ENCODE data around the gene NCKAP5.

Gene NCKAP5

DNA sequence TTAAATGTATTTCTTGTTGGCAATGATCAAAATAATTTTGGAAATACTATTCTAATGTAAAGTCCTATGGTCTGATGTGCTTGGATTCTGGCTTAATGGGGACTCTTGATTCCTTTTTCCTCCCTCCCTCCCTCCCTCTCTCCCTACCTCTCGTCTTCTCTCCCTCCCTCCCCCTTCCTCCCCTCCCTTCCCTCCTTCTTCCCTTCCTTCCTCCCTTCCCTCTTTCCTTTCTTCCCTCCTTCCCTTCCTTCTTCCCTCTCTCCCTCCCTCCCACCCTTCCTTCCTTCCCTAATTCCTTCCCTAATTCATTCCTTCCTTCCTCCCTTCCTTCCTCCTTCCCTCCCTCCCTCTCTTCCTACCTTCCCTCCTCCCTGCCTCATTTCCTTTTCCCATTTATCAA is 19.9 kb upstream of the NCKAP5 start:
- no peaks in the 10 kb centered on the region for H3K36me3 ChIP-seq (ENCODE audit: insufficient read depth, low read length)
- no peaks in the 10 kb centered on the region for H4K20me1 ChIP-seq (ENCODE audit: insufficient read depth, low read length)
- no peak overlapping the region for H3K4me3 ChIP-seq (ENCODE audit: low read depth in 1 of 2, low read length in 2 of 2)
- ATAC-seq (ENCODE audit: insufficient read depth, low read depth), result no peak
- TF ChIP-seq, protein P1, sequence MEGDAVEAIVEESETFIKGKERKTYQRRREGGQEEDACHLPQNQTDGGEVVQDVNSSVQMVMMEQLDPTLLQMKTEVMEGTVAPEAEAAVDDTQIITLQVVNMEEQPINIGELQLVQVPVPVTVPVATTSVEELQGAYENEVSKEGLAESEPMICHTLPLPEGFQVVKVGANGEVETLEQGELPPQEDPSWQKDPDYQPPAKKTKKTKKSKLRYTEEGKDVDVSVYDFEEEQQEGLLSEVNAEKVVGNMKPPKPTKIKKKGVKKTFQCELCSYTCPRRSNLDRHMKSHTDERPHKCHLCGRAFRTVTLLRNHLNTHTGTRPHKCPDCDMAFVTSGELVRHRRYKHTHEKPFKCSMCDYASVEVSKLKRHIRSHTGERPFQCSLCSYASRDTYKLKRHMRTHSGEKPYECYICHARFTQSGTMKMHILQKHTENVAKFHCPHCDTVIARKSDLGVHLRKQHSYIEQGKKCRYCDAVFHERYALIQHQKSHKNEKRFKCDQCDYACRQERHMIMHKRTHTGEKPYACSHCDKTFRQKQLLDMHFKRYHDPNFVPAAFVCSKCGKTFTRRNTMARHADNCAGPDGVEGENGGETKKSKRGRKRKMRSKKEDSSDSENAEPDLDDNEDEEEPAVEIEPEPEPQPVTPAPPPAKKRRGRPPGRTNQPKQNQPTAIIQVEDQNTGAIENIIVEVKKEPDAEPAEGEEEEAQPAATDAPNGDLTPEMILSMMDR (IDR thresholded peaks at IDR 0.05; ENCODE audit: borderline replicate concordance, extremely low read depth, low read length, poor library complexity, severe bottlenecking), result no peak
- no peak for TF ChIP-seq EZH2 (IDR thresholded peaks at IDR 0.05; ENCODE audit: borderline replicate concordance, low read depth, low read length, severe bottlenecking)
- H3K9ac ChIP-seq (ENCODE audit: low read depth, low read length), result no peak overlapping the region
- no peak overlapping the region for H2AFZ ChIP-seq (ENCODE audit: low read depth, low read length)
- no peaks in the 10 kb centered on the region for H3K9me3 ChIP-seq (ENCODE audit: insufficient read depth, low read length, severe bottlenecking)
- H3K27me3 ChIP-seq (ENCODE audit: insufficient read depth, low read length, poor library complexity), result peaks cover 4% of the 10 kb centered on the region
- no peak for DNase-seq
- no peaks in the 10 kb centered on the region for H3K4me1 ChIP-seq (ENCODE audit: insufficient read depth, low read length)
- no peak overlapping the region for H3K4me2 ChIP-seq (ENCODE audit: insufficient read depth, low read length)
- no peaks in the 10 kb centered on the region for H3K79me2 ChIP-seq (ENCODE audit: insufficient read depth, low read length)
- no peak overlapping the region for H3K27ac ChIP-seq (ENCODE audit: low read length)

DNA sequence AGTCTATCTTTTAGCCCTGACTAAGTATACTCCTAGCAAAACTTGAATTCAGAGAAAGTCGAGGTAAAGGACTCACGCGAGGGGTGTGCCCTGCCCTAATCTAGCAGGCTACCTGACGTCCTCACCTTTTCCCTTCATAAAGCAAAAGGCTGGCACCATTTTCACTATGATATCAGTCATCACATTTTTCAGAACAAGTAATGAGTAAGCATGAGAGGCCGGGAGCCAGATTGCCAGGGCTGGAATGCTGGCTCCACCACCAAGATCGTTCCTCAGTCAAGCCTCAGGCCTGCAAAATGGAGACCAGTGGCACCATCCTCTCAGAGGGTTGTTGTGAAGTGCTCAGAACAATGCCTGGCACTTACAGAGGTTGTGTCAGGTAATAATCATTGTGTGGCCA is 18.7 kb upstream of the NCKAP5 start:
- no peak for TF ChIP-seq EZH2 (IDR thresholded peaks at IDR 0.05; ENCODE audit: borderline replicate concordance, low read depth, low read length, severe bottlenecking)
- TF ChIP-seq, protein P1 (IDR thresholded peaks at IDR 0.05; ENCODE audit: borderline replicate concordance, extremely low read depth, low read length, poor library complexity, severe bottlenecking), result no peak
- Histone ChIP-seq H3K4me1 (ENCODE audit: insufficient read depth, low read length) (no peaks in the 10 kb centered on the region), H3K27ac (ENCODE audit: low read length) (no peak overlapping the region), H3K9me3 (ENCODE audit: insufficient read depth, low read length, severe bottlenecking) (no peaks in the 10 kb centered on the region), H3K79me2 (ENCODE audit: insufficient read depth, low read length) (no peaks in the 10 kb centered on the region), H3K36me3 (ENCODE audit: insufficient read depth, low read length) (no peaks in the 10 kb centered on the region), H3K9ac (ENCODE audit: low read depth, low read length) (no peak overlapping the region), H3K4me3 (ENCODE audit: low read depth in 1 of 2, low read length in 2 of 2) (no peak overlapping the region), H3K4me2 (ENCODE audit: insufficient read depth, low read length) (no peak overlapping the region), H3K27me3 (ENCODE audit: insufficient read depth, low read length, poor library complexity) (peaks cover 4% of the 10 kb centered on the region), H2AFZ (ENCODE audit: low read depth, low read length) (no peak overlapping the region), H4K20me1 (ENCODE audit: insufficient read depth, low read length) (no peaks in the 10 kb centered on the region)
- ATAC-seq (ENCODE audit: insufficient read depth, low read depth) (no peak), DNase-seq (no peak)

DNA sequence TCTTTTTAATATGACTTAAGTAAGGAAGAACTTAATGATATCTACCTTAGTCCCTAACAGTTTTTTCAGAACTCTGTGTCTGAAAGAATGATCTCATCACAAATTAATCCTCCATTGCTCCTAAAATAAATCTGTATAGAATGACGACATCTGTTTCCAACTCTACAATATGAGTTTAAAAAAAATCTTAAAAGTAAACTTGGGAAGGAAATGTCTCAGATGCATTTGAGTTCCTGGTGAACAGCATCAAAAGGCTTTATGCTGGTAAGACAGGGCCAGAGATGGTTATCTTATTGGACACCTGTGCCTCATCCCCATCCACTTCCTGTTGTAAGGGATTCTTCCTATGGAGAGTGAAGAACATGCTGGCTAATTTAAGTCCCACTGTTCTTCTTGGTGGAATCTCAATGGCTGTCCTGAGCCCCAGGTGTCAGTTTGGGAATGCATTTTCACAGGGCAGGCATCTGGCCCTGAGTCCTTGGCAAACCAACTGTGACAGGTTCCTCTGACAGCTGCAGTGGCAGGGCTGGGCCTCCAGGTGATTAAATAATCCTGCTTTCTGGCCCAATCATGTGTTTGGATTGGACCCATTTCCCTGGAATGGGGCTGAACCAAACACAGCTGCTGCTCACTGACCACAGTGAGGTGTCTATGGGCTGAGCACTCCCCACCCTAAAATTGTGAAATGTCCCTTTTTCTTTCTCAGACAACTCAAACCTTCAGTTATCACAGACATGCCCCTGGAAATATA is 12.9 kb upstream of the NCKAP5 start:
- Histone ChIP-seq H3K9me3 (ENCODE audit: insufficient read depth, low read length, severe bottlenecking) (no peaks in the 10 kb centered on the region), H2AFZ (ENCODE audit: low read depth, low read length) (no peak overlapping the region), H3K27ac (ENCODE audit: low read length) (no peak overlapping the region), H3K4me1 (ENCODE audit: insufficient read depth, low read length) (no peaks in the 10 kb centered on the region), H3K36me3 (ENCODE audit: insufficient read depth, low read length) (no peaks in the 10 kb centered on the region), H3K27me3 (ENCODE audit: insufficient read depth, low read length, poor library complexity) (no peaks in the 10 kb centered on the region), H4K20me1 (ENCODE audit: insufficient read depth, low read length) (no peaks in the 10 kb centered on the region), H3K79me2 (ENCODE audit: insufficient read depth, low read length) (no peaks in the 10 kb centered on the region), H3K4me2 (ENCODE audit: insufficient read depth, low read length) (no peak overlapping the region), H3K4me3 (ENCODE audit: low read depth in 1 of 2, low read length in 2 of 2) (no peak overlapping the region), H3K9ac (ENCODE audit: low read depth, low read length) (no peak overlapping the region)
- DNase-seq (no peak), ATAC-seq (ENCODE audit: insufficient read depth, low read depth) (no peak)
- TF ChIP-seq, protein P1 (IDR thresholded peaks at IDR 0.05; ENCODE audit: borderline replicate concordance, extremely low read depth, low read length, poor library complexity, severe bottlenecking), result no peak
- no peak for TF ChIP-seq EZH2 (IDR thresholded peaks at IDR 0.05; ENCODE audit: borderline replicate concordance, low read depth, low read length, severe bottlenecking)

Data from DND-41 (cell line).